ENCODE data around the gene MVB12B.

The MVB12B gene

DNA sequence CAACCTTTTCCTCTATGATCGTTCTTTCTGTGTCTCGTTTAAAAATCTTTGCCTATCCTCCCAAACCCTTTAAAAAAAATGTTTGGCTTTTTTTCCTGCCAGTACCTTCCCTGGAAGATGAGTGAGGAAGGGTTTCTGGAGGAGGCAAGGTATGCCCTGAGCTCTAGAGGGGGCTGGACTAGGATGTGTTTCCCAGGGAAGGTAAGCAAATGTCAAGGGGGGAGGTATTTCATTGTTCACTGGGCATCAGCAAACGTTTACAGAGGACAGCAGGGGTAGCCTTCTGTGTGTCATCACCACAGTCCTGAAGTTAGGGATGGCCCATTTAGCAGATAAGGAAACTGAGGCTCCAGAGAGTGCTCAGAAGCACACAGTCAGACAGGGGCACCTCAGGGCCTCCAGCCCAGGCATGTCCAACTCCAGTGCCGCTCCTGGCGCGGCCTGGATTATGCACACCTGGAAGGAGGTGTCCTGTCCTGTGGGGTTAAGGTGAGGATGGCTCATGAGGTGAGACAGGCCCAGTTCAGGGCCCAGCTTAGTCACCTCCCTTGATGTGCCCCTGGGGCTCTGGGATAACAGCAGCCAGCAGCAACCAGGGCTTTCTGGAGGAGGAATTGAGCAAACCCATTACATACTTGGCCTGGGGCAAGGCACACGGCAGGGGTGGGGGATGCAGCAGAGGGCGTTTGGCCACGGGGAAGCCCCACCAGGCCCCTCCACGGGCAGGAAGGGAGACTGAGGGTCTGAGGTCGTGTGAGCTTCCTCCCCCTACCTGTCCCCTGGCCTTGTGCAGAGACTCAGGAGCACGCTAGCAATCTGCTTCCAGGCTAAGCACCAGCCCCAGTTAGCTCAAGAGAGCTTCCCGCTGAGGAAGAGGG is 186.8 kb downstream of the MVB12B start:
- H3K9me2 ChIP-seq (replicated peaks; ENCODE audit: low read depth, low read length): no peaks in the 10 kb centered on the region
- TF ChIP-seq, protein P1, sequence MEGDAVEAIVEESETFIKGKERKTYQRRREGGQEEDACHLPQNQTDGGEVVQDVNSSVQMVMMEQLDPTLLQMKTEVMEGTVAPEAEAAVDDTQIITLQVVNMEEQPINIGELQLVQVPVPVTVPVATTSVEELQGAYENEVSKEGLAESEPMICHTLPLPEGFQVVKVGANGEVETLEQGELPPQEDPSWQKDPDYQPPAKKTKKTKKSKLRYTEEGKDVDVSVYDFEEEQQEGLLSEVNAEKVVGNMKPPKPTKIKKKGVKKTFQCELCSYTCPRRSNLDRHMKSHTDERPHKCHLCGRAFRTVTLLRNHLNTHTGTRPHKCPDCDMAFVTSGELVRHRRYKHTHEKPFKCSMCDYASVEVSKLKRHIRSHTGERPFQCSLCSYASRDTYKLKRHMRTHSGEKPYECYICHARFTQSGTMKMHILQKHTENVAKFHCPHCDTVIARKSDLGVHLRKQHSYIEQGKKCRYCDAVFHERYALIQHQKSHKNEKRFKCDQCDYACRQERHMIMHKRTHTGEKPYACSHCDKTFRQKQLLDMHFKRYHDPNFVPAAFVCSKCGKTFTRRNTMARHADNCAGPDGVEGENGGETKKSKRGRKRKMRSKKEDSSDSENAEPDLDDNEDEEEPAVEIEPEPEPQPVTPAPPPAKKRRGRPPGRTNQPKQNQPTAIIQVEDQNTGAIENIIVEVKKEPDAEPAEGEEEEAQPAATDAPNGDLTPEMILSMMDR (conservative IDR thresholded peaks at IDR 0.05; ENCODE audit: low read length): no peak
- TF ChIP-seq EZH2phosphoT487 (IDR thresholded peaks at IDR 0.05; ENCODE audit: borderline replicate concordance): no peak
- H3K79me2 ChIP-seq (ENCODE audit: insufficient read depth, low read length): peaks cover 96% of the 10 kb centered on the region
- H3K4me2 ChIP-seq (ENCODE audit: low read depth, low read length, poor library complexity, severe bottlenecking): no peak overlapping the region
- peaks cover 4% of the 10 kb centered on the region; the same call in 1 of the 2 replicates for H3F3A ChIP-seq (ENCODE audit: low read depth)
- no peaks in the 10 kb centered on the region for H3K27me3 ChIP-seq (ENCODE audit: insufficient read depth, low read length, poor library complexity, severe bottlenecking)
- H2AFZ ChIP-seq (ENCODE audit: low read length): no peak overlapping the region
- peaks cover 19% of the 10 kb centered on the region for H4K20me1 ChIP-seq (ENCODE audit: insufficient read depth, low read length, poor library complexity, severe bottlenecking)
- H3K4me3 ChIP-seq (ENCODE audit: low read length, poor library complexity, severe bottlenecking): no peak overlapping the region
- peaks cover 20% of the 10 kb centered on the region for H3K4me1 ChIP-seq (ENCODE audit: insufficient read depth, low read length, poor library complexity, severe bottlenecking)
- peaks cover 7% of the 10 kb centered on the region; the same call in 1 of the 2 replicates for H3K36me3 ChIP-seq (ENCODE audit: insufficient read depth, low read length)
- no peaks in the 10 kb centered on the region for H3K9me3 ChIP-seq (ENCODE audit: insufficient read depth, low read depth, low read length)
- H3K9ac ChIP-seq (ENCODE audit: low read depth, low read length, poor library complexity, severe bottlenecking): no peak overlapping the region

DNA sequence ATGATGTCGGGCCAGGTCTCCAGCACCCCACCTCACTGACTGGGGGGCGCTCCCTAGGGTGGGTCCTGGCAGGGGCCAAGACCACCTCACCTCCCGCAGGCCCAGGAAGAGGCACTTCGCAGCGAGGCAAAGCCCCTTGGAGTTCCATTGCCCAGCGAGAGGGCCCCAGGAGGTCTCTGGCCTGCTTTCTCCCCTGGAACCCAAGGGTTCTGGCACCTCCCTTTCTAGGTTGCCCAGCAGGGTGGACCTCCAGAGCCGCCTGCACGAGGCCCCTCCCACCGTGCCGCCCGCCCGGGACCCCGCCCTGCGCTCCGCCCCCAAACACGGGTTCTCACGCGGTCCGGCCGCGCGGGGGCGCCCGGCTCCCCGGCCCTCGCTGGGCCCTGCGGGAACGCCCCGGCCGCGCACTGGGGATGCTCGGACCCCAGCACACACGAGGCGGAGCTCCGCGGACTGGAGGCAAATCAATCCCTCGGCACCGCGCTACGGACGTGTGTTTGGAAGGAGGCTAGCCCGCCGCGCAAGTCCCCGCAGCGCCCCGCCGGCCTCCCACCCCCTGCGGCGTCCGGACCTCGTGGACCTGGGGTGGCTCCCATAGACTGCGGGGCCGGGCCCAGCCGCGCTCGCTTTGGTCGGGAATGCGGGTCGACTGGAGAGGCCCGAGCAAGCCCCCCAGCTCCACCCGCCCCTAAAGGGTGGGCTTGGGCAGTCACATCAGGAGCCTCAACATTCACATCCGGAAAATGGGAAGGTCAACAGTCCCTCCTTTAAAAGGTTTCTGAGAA is 187.6 kb downstream of the MVB12B start:
- no peak overlapping the region for H3K4me2 ChIP-seq (ENCODE audit: low read depth, low read length, poor library complexity, severe bottlenecking)
- no peak overlapping the region for H3K4me3 ChIP-seq (ENCODE audit: low read length, poor library complexity, severe bottlenecking)

More for the DNA sequence above, 187.6 kb downstream of the MVB12B start:
- Histone ChIP-seq H3K9me3 (ENCODE audit: insufficient read depth, low read depth, low read length) (no peaks in the 10 kb centered on the region), H3K79me2 (ENCODE audit: insufficient read depth, low read length) (peaks cover 97% of the 10 kb centered on the region), H3K9me2 (replicated peaks; ENCODE audit: low read depth, low read length) (no peaks in the 10 kb centered on the region), H3K4me1 (ENCODE audit: insufficient read depth, low read length, poor library complexity, severe bottlenecking) (peaks cover 29% of the 10 kb centered on the region), H2AFZ (ENCODE audit: low read length) (no peak overlapping the region), H3F3A (ENCODE audit: low read depth) (peaks cover 4% of the 10 kb centered on the region; the same call in 1 of the 2 replicates), H3K9ac (ENCODE audit: low read depth, low read length, poor library complexity, severe bottlenecking) (no peak overlapping the region), H3K27me3 (ENCODE audit: insufficient read depth, low read length, poor library complexity, severe bottlenecking) (no peaks in the 10 kb centered on the region), H4K20me1 (ENCODE audit: insufficient read depth, low read length, poor library complexity, severe bottlenecking) (peaks cover 19% of the 10 kb centered on the region), H3K36me3 (ENCODE audit: insufficient read depth, low read length) (peaks cover 7% of the 10 kb centered on the region; the same call in 1 of the 2 replicates)
- TF ChIP-seq EZH2phosphoT487 (IDR thresholded peaks at IDR 0.05; ENCODE audit: borderline replicate concordance): no peak
- TF ChIP-seq, protein P1 (conservative IDR thresholded peaks at IDR 0.05; ENCODE audit: low read length): no peak

All from Loucy (cell line).